Measurements from ENCODE around the gene FUOM. TPM values are rescaled to one million over a fixed set of nuclear protein-coding genes. Genes with fewer than 3 reads are reported as not detected.

FUOM gene
- total and polyA plus RNA-seq, 9 of the 15 experiments (the other 6 are each of a cell fraction or from before 2014, with no cell fraction given): 1.8 to 96.1 (median 27.0) TPM

DNA sequence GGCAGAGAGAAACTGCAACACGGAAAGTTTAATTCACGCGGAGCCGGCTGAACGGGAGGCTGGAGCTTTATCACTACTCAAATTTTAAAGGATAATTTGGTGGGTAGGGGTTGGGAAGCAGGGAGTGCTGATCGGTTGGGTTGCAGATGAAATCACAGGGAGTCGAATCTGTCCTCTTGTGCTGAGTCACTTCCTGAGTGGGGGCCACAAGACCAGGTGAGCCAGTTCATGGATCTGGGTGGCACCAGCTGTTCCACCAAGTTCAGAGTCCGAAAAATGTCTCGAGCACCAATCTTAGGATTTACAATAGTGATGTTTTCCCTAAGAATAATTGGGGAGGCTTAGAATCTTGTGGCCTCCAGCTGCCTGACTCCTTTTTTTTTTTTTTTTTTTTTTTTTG is 14.3 kb downstream of the FUOM start:
- Histone ChIP-seq H3K4me2 (ENCODE audit: insufficient read depth, low read length) (peak overlapping the region; percentile 25), H3K9ac (ENCODE audit: insufficient read depth in 1 of 2, low read depth in 2 of 2, low read length in 2 of 2) (peak overlapping the region in 1 of 2 experiments; percentile 63; a peak in 1 of 4 replicates), H3K9me1 (ENCODE audit: control insufficient read depth, insufficient read depth, low read length) (no peaks in the 10 kb centered on the region), H3K79me2 (ENCODE audit: control insufficient read depth, insufficient read depth, low read length) (no peaks in the 10 kb centered on the region), H3K27ac (ENCODE audit: extremely low read depth, low read depth, low read length) (no peak overlapping the region), H4K20me1 (replicated peaks; ENCODE audit: control insufficient read depth, insufficient read depth, low read length) (no peaks in the 10 kb centered on the region), H2AFZ (ENCODE audit: low read depth, low read length) (peak overlapping the region; percentile 52; the same call in 1 of the 2 replicates), H3K27me3 (ENCODE audit: control insufficient read depth in 2 of 2, insufficient read depth in 2 of 2, low read length in 2 of 2) (no peaks in the 10 kb centered on the region; a peak in 1 of 5 replicates), H3K4me3 (no peak overlapping the region), H3K9me3 (replicated peaks; ENCODE audit: control insufficient read depth, insufficient read depth, low read depth, low read length) (no peaks in the 10 kb centered on the region), H3K4me1 (replicated peaks in 1 of 2; ENCODE audit: control insufficient read depth in 2 of 2, insufficient read depth in 2 of 2, low read length in 2 of 2) (peaks cover 9 to 22% of the 10 kb centered on the region in 2 experiments; a peak in 4 of 5 replicates), H3K36me3 (ENCODE audit: control insufficient read depth, insufficient read depth, low read length) (no peaks in the 10 kb centered on the region)
- no peak for DNase-seq (ENCODE audit: extremely low read depth in 1 of 4, low spot score in 3 of 4)
- 13% methylated on average over 9 of the region's 9 CpGs for WGBS (ENCODE audit: insufficient coverage, low coverage, missing lambda C conversion rate)
- intact Hi-C loops (cut with micrococcal nuclease): no loop called here
- no peak for FAIRE-seq
- no TSS peak for BruUV-seq (replicated peaks)
- ChIA-PET POLR2A (no interaction called here), CTCF (ENCODE audit: low intra/inter-chr PET ratio) (no interaction called here)
- ATAC-seq: peak; percentile 48
- in situ Hi-C loops (cut with MboI): no loop called here
- no peak for TF ChIP-seq HEY1 (CRISPR knock-in tag; IDR thresholded peaks at IDR 0.05; ENCODE audit: borderline replicate concordance)
- no peak for TF ChIP-seq ETS2 (tag; IDR thresholded peaks at IDR 0.05; ENCODE audit: borderline replicate concordance, poor library complexity, severe bottlenecking)
- TF ChIP-seq ZNF384 (IDR thresholded peaks at IDR 0.05; ENCODE audit: low read depth, low read length): no peak
- TF ChIP-seq FOXM1 (IDR thresholded peaks at IDR 0.05; ENCODE audit: low read depth): no peak
- TF ChIP-seq FOXM1 (CRISPR knock-in tag; IDR thresholded peaks at IDR 0.05; ENCODE audit: low read depth): no peak
- TF ChIP-seq DPF2 (IDR thresholded peaks at IDR 0.05): 0 out of 2 replicates have a peak, but pooled peaks have one; percentile 32
- no peak for TF ChIP-seq ETS1 (conservative IDR thresholded peaks at IDR 0.05; ENCODE audit: control insufficient read depth, low read depth, low read length)
- no peak for TF ChIP-seq TBP (optimal IDR thresholded peaks at IDR 0.05; ENCODE audit: low read depth, low read length)
- TF ChIP-seq HDAC8 (tag; IDR thresholded peaks at IDR 0.05): no peak
- no peak for TF ChIP-seq CREB1 (IDR thresholded peaks at IDR 0.05)
- no peak for TF ChIP-seq CREB1 (CRISPR knock-in tag; IDR thresholded peaks at IDR 0.05)
- TF ChIP-seq, protein P1, sequence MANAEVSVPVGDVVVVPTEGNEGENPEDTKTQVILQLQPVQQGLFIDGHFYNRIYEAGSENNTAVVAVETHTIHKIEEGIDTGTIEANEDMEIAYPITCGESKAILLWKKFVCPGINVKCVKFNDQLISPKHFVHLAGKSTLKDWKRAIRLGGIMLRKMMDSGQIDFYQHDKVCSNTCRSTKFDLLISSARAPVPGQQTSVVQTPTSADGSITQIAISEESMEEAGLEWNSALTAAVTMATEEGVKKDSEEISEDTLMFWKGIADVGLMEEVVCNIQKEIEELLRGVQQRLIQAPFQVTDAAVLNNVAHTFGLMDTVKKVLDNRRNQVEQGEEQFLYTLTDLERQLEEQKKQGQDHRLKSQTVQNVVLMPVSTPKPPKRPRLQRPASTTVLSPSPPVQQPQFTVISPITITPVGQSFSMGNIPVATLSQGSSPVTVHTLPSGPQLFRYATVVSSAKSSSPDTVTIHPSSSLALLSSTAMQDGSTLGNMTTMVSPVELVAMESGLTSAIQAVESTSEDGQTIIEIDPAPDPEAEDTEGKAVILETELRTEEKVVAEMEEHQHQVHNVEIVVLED (CRISPR knock-in tag; IDR thresholded peaks at IDR 0.05): no peak

Measured in K562 (cell line).